RPMI7951 (cell line): ENCODE data around the gene TENT5A. TPM values are rescaled to one million over a fixed set of nuclear protein-coding genes. Genes with fewer than 3 reads are reported as not detected.

Source experiments
- DNase-seq: peaks from one replicate; pipeline ENCODE4 v3.0.0-alpha.2; 2012; ENCODE audit warnings: low read depth
- total RNA-seq: library from RNA; depleted of rRNA; stranded (reverse); fragments of >200 nt; shearing (Covaris generic); gene quantifications from 2 replicates; pipeline ENCODE4 v1.2.3, GENCODE V29; 2014

Gene TENT5A
- total RNA-seq, 1 experiment from 2014 or later: 14.8 TPM

GRCh38 chr6:81713205-81713604 lies 39.3 kb downstream of the TENT5A start:
- DNase-seq: no peak

GRCh38 chr6:81708113-81708699 lies 44.3 kb downstream of the TENT5A start:
- DNase-seq: peak; percentile 47

GRCh38 chr6:81704700-81705099 lies 47.8 kb downstream of the TENT5A start:
- no peak for DNase-seq

GRCh38 chr6:81700414-81700813 lies 52.1 kb downstream of the TENT5A start:
- no peak for DNase-seq

GRCh38 chr6:81697559-81697958 lies 54.9 kb downstream of the TENT5A start:
- peak; percentile 39 for DNase-seq

- DNase-seq: no peak
Measured at GRCh38 chr6:81696524-81696923, 56.0 kb downstream of the TENT5A start.
